ENCODE data around the gene SLC6A6. TPM values are rescaled to one million over a fixed set of nuclear protein-coding genes. Genes with fewer than 3 reads are reported as not detected.

Gene SLC6A6
- polyA plus RNA-seq, 1 of the 3 experiments (the other 2 are of a cell fraction), result 19.1 TPM

GRCh38 chr3:14512281-14512941 is 110.0 kb downstream of the SLC6A6 start:
- Histone ChIP-seq H3K4me1 (ENCODE audit: control insufficient read depth in 1 of 2, insufficient read depth in 2 of 2, low read depth in 1 of 2, low read length in 1 of 2) (peaks cover 0 to 14% of the 10 kb centered on the region in 2 experiments; a peak in 1 of 4 replicates), H3K36me3 (replicated peaks in 1 of 2; ENCODE audit: control insufficient read depth in 1 of 2, insufficient read depth in 2 of 2, low read length in 1 of 2) (no peaks in the 10 kb centered on the region), H3K4me3 (ENCODE audit: low read depth in 2 of 2, low read length in 1 of 2) (no peak overlapping the region), H3K79me2 (ENCODE audit: insufficient read depth) (no peaks in the 10 kb centered on the region), H3K9ac (no peak overlapping the region), H3K9me3 (no peaks in the 10 kb centered on the region), H3F3A (replicated peaks; ENCODE audit: insufficient read depth) (no peaks in the 10 kb centered on the region), H3K27me3 (ENCODE audit: insufficient read depth) (no peaks in the 10 kb centered on the region), H2AFZ (ENCODE audit: low read depth) (no peak overlapping the region), H3K9me2 (no peaks in the 10 kb centered on the region), H4K20me1 (ENCODE audit: insufficient read depth) (no peaks in the 10 kb centered on the region), H3K4me2 (no peak overlapping the region), H3K27ac (ENCODE audit: low read depth in 2 of 2, low read length in 1 of 2) (no peak overlapping the region)
- CTCF ChIA-PET, result interaction anchor here (1.1 to 11.4 kb wide), 4 partner anchors 11 to 99 kb away, joined by 3 to 183 read pairs (median 4); no protein-coding TSS in a partner anchor
- WGBS (ENCODE audit: low lambda C conversion rate), result 72% methylated on average over 14 of the region's 19 CpGs
- DNase-seq, result no peak
- POLR2A ChIA-PET, result interaction anchor here (1.1 kb wide), 1 partner anchor 36 kb away, joined by 3 read pairs; no protein-coding TSS in a partner anchor
- no peak for TF ChIP-seq NFIC (IDR thresholded peaks at IDR 0.05; ENCODE audit: borderline replicate concordance)
- TF ChIP-seq, protein P1, sequence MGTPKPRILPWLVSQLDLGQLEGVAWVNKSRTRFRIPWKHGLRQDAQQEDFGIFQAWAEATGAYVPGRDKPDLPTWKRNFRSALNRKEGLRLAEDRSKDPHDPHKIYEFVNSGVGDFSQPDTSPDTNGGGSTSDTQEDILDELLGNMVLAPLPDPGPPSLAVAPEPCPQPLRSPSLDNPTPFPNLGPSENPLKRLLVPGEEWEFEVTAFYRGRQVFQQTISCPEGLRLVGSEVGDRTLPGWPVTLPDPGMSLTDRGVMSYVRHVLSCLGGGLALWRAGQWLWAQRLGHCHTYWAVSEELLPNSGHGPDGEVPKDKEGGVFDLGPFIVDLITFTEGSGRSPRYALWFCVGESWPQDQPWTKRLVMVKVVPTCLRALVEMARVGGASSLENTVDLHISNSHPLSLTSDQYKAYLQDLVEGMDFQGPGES (IDR thresholded peaks at IDR 0.05; ENCODE audit: low read depth, low read length), result no peak
- no peak for TF ChIP-seq SIN3A (IDR thresholded peaks at IDR 0.05; ENCODE audit: borderline replicate concordance, low read depth, low read length)
- no peak for TF ChIP-seq FOXM1 (IDR thresholded peaks at IDR 0.05; ENCODE audit: low read depth)

DNA sequence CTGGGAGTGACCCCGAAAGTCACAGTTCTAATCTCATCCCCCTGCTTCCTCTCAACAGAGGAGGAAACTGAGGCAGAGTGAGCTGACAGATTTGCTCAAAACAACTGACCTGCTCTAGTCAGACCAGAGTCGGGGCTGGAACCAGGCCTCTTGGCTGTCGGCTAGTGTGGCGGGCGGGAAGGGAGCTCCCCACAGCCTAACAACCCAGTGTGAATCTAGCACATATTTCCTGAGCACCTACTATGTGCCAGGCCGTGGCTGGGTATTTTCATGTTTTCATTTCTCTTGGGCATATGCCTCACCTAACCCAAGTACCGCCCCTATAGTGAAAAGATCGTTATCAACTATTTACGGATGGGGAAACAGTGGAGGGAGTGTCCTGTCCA is 110.5 kb downstream of the SLC6A6 start:
- ChIA-PET POLR2A (no interaction called here), CTCF (interaction anchor here (1.2 to 11.4 kb wide), 3 partner anchors 33 to 99 kb away, joined by 3 to 183 read pairs (median 3); no protein-coding TSS in a partner anchor)
- H3K9me3 ChIP-seq, result no peaks in the 10 kb centered on the region
- H3K9ac ChIP-seq, result no peak overlapping the region
- TF ChIP-seq EP300 (IDR thresholded peaks at IDR 0.05; ENCODE audit: borderline replicate concordance in 1 of 2, low read depth in 1 of 2, low read length in 1 of 2) (no peak), JUND (IDR thresholded peaks at IDR 0.05) (no peak), GATA2 (CRISPR knock-in tag; IDR thresholded peaks at IDR 0.05) (no peak), TCF12 (IDR thresholded peaks at IDR 0.05) (no peak), FOSL2 (IDR thresholded peaks at IDR 0.05; ENCODE audit: borderline replicate concordance, low read depth) (no peak), PBX3 (IDR thresholded peaks at IDR 0.05) (no peak), SIN3A (IDR thresholded peaks at IDR 0.05; ENCODE audit: borderline replicate concordance, low read depth, low read length) (no peak), NFIC (IDR thresholded peaks at IDR 0.05; ENCODE audit: borderline replicate concordance) (no peak), YY1 (IDR thresholded peaks at IDR 0.05; ENCODE audit: low read depth) (no peak), MAX (IDR thresholded peaks at IDR 0.05; ENCODE audit: low read depth) (no peak), SMC3 (IDR thresholded peaks at IDR 0.05; ENCODE audit: low read depth, low read length) (no peak)
- TF ChIP-seq, protein P2, sequence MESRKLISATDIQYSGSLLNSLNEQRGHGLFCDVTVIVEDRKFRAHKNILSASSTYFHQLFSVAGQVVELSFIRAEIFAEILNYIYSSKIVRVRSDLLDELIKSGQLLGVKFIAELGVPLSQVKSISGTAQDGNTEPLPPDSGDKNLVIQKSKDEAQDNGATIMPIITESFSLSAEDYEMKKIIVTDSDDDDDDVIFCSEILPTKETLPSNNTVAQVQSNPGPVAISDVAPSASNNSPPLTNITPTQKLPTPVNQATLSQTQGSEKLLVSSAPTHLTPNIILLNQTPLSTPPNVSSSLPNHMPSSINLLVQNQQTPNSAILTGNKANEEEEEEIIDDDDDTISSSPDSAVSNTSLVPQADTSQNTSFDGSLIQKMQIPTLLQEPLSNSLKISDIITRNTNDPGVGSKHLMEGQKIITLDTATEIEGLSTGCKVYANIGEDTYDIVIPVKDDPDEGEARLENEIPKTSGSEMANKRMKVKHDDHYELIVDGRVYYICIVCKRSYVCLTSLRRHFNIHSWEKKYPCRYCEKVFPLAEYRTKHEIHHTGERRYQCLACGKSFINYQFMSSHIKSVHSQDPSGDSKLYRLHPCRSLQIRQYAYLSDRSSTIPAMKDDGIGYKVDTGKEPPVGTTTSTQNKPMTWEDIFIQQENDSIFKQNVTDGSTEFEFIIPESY (IDR thresholded peaks at IDR 0.05; ENCODE audit: borderline replicate concordance, low read depth), result no peak
- no peaks in the 10 kb centered on the region for H4K20me1 ChIP-seq (ENCODE audit: insufficient read depth)
- H3K27ac ChIP-seq (ENCODE audit: low read depth in 2 of 2, low read length in 1 of 2), result no peak overlapping the region
- H3K27me3 ChIP-seq (ENCODE audit: insufficient read depth), result no peaks in the 10 kb centered on the region
- H3K4me3 ChIP-seq (ENCODE audit: low read depth in 2 of 2, low read length in 1 of 2), result no peak overlapping the region
- WGBS (ENCODE audit: low lambda C conversion rate), result 68% methylated on average over 6 of the region's 9 CpGs
- H3K79me2 ChIP-seq (ENCODE audit: insufficient read depth), result no peaks in the 10 kb centered on the region
- no peaks in the 10 kb centered on the region for H3K9me2 ChIP-seq
- H2AFZ ChIP-seq (ENCODE audit: low read depth), result no peak overlapping the region
- no peak for DNase-seq
- no peaks in the 10 kb centered on the region for H3F3A ChIP-seq (replicated peaks; ENCODE audit: insufficient read depth)
- no peak overlapping the region for H3K4me2 ChIP-seq
- H3K4me1 ChIP-seq (ENCODE audit: control insufficient read depth in 1 of 2, insufficient read depth in 2 of 2, low read depth in 1 of 2, low read length in 1 of 2), result peaks cover 0 to 14% of the 10 kb centered on the region in 2 experiments; a peak in 1 of 4 replicates
- no peaks in the 10 kb centered on the region for H3K36me3 ChIP-seq (replicated peaks in 1 of 2; ENCODE audit: control insufficient read depth in 1 of 2, insufficient read depth in 2 of 2, low read length in 1 of 2)

Measured in SK-N-SH (cell line).